PFSK-1 (cell line): ENCODE data around the gene EEFSEC.

Source experiments
- REST ChIP-seq, 2 experiments: IDR thresholded peaks; 2 replicates each; pipeline versions ENCODE4 v1.6.1 to v1.8.0; 2011 to 2012; ENCODE audit warnings: low read depth in 2 of 2, low read length in 2 of 2, control low read depth in 1 of 2, inconsistent platforms in 1 of 2, mild to moderate bottlenecking in 1 of 2, moderate library complexity in 1 of 2; ENCODE audit not compliant: insufficient read depth in 1 of 2
- SIN3A ChIP-seq: IDR thresholded peaks from 2 replicates; pipeline ENCODE4 v1.6.1; 2012; ENCODE audit warnings: mild to moderate bottlenecking, low read length, moderate library complexity, borderline replicate concordance; ENCODE audit not compliant: insufficient read depth
- TAF1 ChIP-seq: IDR thresholded peaks from 2 replicates; pipeline ENCODE4 v1.6.1; 2012; ENCODE audit warnings: low read length, control low read depth, borderline replicate concordance; ENCODE audit not compliant: insufficient read depth

GRCh38 chr3:128123156-128123537 lies 30.1 kb upstream of the EEFSEC start:
- TF ChIP-seq REST (IDR thresholded peaks at IDR 0.05; ENCODE audit: insufficient read depth in 1 of 2, low read depth in 2 of 2, low read length in 2 of 2): no peak
- TF ChIP-seq TAF1: no peak
- TF ChIP-seq SIN3A: no peak
